Mucosa of descending colon (tissue), 3 donors: ENCODE measurements around the gene GPC6. TPM values are rescaled to one million over a fixed set of nuclear protein-coding genes. Genes with fewer than 3 reads are reported as not detected.
A peak's percentile ranks its signal among the peaks of the same experiment; 100 is the strongest.

ENCODE experiments used
- ATAC-seq: fragments of 200-7000 bp; cut with Tn5 transposase; one replicate; pipeline ENCODE4 v1.9.1; 2020; ENCODE audit warnings: mild to moderate bottlenecking, moderate library complexity
- DNase-seq, 3 donors: peaks; one replicate each; pipeline ENCODE4 v3.0.0-alpha.2; 2020
- H3K36me3 ChIP-seq: fragments of 200-600 bp; one replicate; pipeline ENCODE4 v1.8.0; 2021; ENCODE audit warnings: low read depth, mild to moderate bottlenecking
- H3K4me1 ChIP-seq: fragments of 200-600 bp; one replicate; pipeline ENCODE4 v1.8.0; 2021; ENCODE audit warnings: low read depth, mild to moderate bottlenecking
- H3K4me3 ChIP-seq: fragments of 200-600 bp; one replicate; pipeline ENCODE4 v1.8.0; 2021; ENCODE audit warnings: mild to moderate bottlenecking
- H3K9me3 ChIP-seq: fragments of 200-600 bp; one replicate; pipeline ENCODE4 v1.8.0; 2021; ENCODE audit warnings: mild to moderate bottlenecking
- CTCF ChIP-seq: fragments of 200-600 bp; IDR thresholded peaks from one replicate; pipeline ENCODE4 v1.8.0; 2022; ENCODE audit warnings: antibody characterized with exemption, mild to moderate bottlenecking
- intact Hi-C, 2 donors: fragments of 100-400 bp; cut with DNase I in 1 of 2; cut with micrococcal nuclease in 1 of 2; formaldehyde crosslinking; loops; one replicate each; pipeline versions ENCODE4 v1.11.0 to v1.11.1; 2022; cut with DNase I, micrococcal nuclease
- total RNA-seq, 3 donors: library from RNA; stranded (reverse); fragmentation: NEBNext Ultra II Directional in 2 of 3; extraction: Animal tissue kit (Norgen Biotek cat#: 25700) in 2 of 3; gene quantifications; one replicate each; pipeline versions ENCODE4 v1.2.1 to v1.2.4, GENCODE V29; 2021 to 2023
- donor health status: DM: no; HTN: no; CAD: no; lungs with moderate emphysema.
- donor health status: DM: no; HTN: no; CAD: no.
- donor health status: DM: no; HTN: yes; CAD: no.

Gene GPC6
- total RNA-seq, 3 donors from 2014 or later: 2.7 to 11.3 (median 7.5) TPM

- no peak for TF ChIP-seq CTCF
- Histone ChIP-seq H3K36me3 (no peaks in the 10 kb centered on the region), H3K9me3 (no peaks in the 10 kb centered on the region), H3K4me3 (no peak overlapping the region), H3K4me1 (no peaks in the 10 kb centered on the region)
- intact Hi-C loops: no loop called here
- no peak for DNase-seq
- no peak for ATAC-seq
These were observed 463 bp upstream of the GPC6 start for GRCh38 chr13:93226065-93226622.

GRCh38 chr13:93227280-93227877, 772 bp downstream of the GPC6 start:
- no peak for TF ChIP-seq CTCF
- Histone ChIP-seq H3K4me3 (peak overlapping the region; percentile 28), H3K4me1 (no peaks in the 10 kb centered on the region), H3K36me3 (no peaks in the 10 kb centered on the region), H3K9me3 (no peaks in the 10 kb centered on the region)
- intact Hi-C loops: no loop called here
- ATAC-seq (peak; percentile 38), DNase-seq (peak in 1 of 3 donors; percentile 11)

GRCh38 chr13:93227878-93228642, 1.5 kb downstream of the GPC6 start:
- Histone ChIP-seq H3K4me1 (no peaks in the 10 kb centered on the region), H3K9me3 (no peaks in the 10 kb centered on the region), H3K4me3 (peak overlapping the region; percentile 28), H3K36me3 (no peaks in the 10 kb centered on the region)
- peak in 2 of 3 donors; percentile 25 to 34 for DNase-seq
- no peak for TF ChIP-seq CTCF
- intact Hi-C loops: no loop called here
- peak; percentile 64 for ATAC-seq

GRCh38 chr13:93228643-93228937, 2.0 kb downstream of the GPC6 start:
- Histone ChIP-seq H3K36me3 (no peaks in the 10 kb centered on the region), H3K4me1 (no peaks in the 10 kb centered on the region), H3K4me3 (no peak overlapping the region), H3K9me3 (no peaks in the 10 kb centered on the region)
- intact Hi-C loops: no loop called here
- DNase-seq (no peak), ATAC-seq (no peak)
- TF ChIP-seq CTCF: no peak

- intact Hi-C loops: no loop called here
- no peak overlapping the region for H3K4me3 ChIP-seq
- TF ChIP-seq CTCF: no peak
- no peaks in the 10 kb centered on the region for H3K9me3 ChIP-seq
- DNase-seq: no peak
- ATAC-seq: no peak
- no peaks in the 10 kb centered on the region for H3K36me3 ChIP-seq
- H3K4me1 ChIP-seq: no peaks in the 10 kb centered on the region
These were observed 3.8 kb downstream of the GPC6 start for GRCh38 chr13:93230261-93230855.
